ENCODE measurements around the gene CLIC3.

The CLIC3 gene

DNA sequence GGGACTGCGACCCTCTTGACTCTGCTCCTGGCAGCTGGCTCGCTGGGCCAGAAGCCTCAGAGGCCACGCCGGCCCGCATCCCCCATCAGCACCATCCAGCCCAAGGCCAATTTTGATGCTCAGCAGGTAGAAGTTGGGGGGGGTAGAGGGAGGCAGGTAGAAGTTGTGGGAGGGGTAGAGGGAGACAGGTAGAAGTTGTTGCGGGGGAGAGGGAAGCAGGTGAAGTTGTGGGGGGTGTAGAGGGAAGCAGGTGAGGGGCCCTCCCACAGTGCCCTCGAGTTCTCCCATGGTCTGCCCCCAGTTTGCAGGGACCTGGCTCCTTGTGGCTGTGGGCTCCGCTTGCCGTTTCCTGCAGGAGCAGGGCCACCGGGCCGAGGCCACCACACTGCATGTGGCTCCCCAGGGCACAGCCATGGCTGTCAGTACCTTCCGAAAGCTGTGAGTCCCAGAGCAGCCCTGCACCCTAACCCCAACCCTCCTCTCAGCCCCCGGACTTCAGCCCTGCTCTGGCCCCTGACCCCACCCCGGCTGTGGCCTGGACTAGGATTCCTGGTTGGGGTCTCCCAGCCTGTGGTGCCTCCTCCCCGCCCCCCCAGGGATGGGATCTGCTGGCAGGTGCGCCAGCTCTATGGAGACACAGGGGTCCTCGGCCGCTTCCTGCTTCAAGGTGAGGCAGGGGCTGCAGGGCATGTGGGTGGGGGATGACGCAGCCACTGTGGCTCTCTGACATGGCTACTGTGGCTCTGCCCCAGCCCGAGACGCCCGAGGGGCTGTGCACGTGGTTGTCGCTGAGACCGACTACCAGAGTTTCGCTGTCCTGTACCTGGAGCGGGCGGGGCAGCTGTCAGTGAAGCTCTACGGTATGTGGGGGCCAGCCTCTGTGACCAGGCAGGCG, 50.8 kb downstream of the CLIC3 start:
- Histone ChIP-seq H3K27ac (no peak overlapping the region), H3K4me3 (ENCODE audit: low read depth, low read length) (no peak overlapping the region)
- in situ Hi-C loops (cut with HindIII; ENCODE audit: low pct_ligation_motif_present, low sequenced_read_pairs) = loop anchor here (25.0 kb wide), 1 partner anchor 92 kb away; the partner anchor contains the start of genes ABCA2, FUT7 and NPDC1

More for the DNA sequence above, 50.8 kb downstream of the CLIC3 start:
- Histone ChIP-seq H3K27me3 (replicated peaks) (no peaks in the 10 kb centered on the region), H3K36me3 (replicated peaks) (peaks cover 27% of the 10 kb centered on the region)
- no peak for DNase-seq
- no peak for TF ChIP-seq CTCF (IDR thresholded peaks at IDR 0.05; ENCODE audit: low read depth, low read length, missing control alignments)

Measured in brain microvascular endothelial cell (primary cell).